ENCODE data around the gene FABP7.

DNA sequence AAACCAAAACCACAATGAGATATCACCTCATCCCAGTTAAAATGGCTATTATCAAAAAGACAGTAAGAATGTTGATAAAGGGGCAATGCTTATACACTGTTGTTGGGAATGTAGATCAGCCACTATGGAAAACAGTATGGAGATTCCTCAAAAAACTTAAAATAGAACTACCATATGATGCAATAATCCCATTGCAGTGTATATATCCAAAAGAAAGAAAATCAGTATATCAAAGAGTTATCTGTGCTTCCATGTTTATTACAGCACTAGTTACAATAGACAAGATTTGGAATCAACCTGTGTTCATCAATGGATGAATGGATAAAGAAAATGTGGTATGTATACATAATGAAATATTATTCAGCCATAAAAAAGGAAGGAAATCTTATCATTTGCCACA lies 3.5 kb upstream of the FABP7 start:
- TF ChIP-seq POLR2AphosphoS5 (IDR thresholded peaks at IDR 0.05; ENCODE audit: borderline replicate concordance, low read depth, low read length), result no peak
- TF ChIP-seq EZH2 (IDR thresholded peaks at IDR 0.05), result no peak
- no peak for TF ChIP-seq FOXP2 (optimal IDR thresholded peaks at IDR 0.05; ENCODE audit: control extremely low read depth, extremely low read length, insufficient read depth)
